MG63 (cell line): ENCODE measurements around the gene FAM149B1. TPM values are rescaled to one million over a fixed set of nuclear protein-coding genes. Genes with fewer than 3 reads are reported as not detected.
A peak's percentile ranks its signal among the peaks of the same experiment; 100 is the strongest.
"Not testable (repeated sequence)": the region's sequence is repeated elsewhere in the genome, so short reads cannot be mapped to it uniquely, and the experiment has no call there.

Experiments used
- DNase-seq: peaks from one replicate; pipeline ENCODE4 v3.0.0-alpha.2; 2020
- H3K27me3 ChIP-seq: fragments of 250-450 bp; sonication (Bioruptor Pico); 2 replicates; pipeline ENCODE4 v1.5.1; 2020; ENCODE audit warnings: mild to moderate bottlenecking, moderate library complexity
- H3K36me3 ChIP-seq: fragments of 250-450 bp; sonication (Bioruptor Pico); 2 replicates; pipeline ENCODE4 v1.5.1; 2020; ENCODE audit warnings: mild to moderate bottlenecking, moderate library complexity
- H3K4me3 ChIP-seq: fragments of 250-450 bp; sonication (Bioruptor Pico); 2 replicates; pipeline ENCODE4 v1.5.1; 2020; ENCODE audit warnings: mild to moderate bottlenecking, moderate library complexity
- H3K9me3 ChIP-seq: fragments of 250-450 bp; sonication (Bioruptor Pico); 2 replicates; pipeline ENCODE4 v1.5.1; 2020; ENCODE audit warnings: mild to moderate bottlenecking, moderate library complexity
- total RNA-seq: library from RNA; depleted of rRNA; stranded (reverse); fragments of >200 nt; shearing (Covaris generic); gene quantifications from 2 replicates; pipeline ENCODE4 v1.2.3, GENCODE V29; 2014; ENCODE audit warnings: low replicate concordance

FAM149B1 gene
- total RNA-seq, 1 experiment from 2014 or later: 5.6 TPM

- Histone ChIP-seq H3K4me3 (peak within 1 kb of the TSS; percentile 88), H3K36me3 (peaks cover 79% of the 10 kb centered on the region)
These were observed 79.0 kb downstream of the FAM149B1 start, which contains the start of gene DNAJC9 for GRCh38 chr10:73246646-73247508. DNAJC9 (minus strand) TSS chr10:73247255; CDS start chr10:73247189, 66 bp downstream.

GRCh38 chr10:73247509-73248258, 79.8 kb downstream of the FAM149B1 start:
- Histone ChIP-seq H3K27me3 (no peaks in the 10 kb centered on the region), H3K36me3 (peaks cover 75% of the 10 kb centered on the region), H3K4me3 (peak overlapping the region; percentile 88), H3K9me3 (no peaks in the 10 kb centered on the region)
- DNase-seq: peak; percentile 4

More at GRCh38 chr10:73246646-73247508, 79.0 kb downstream of the FAM149B1 start, which contains the start of gene DNAJC9:
- Histone ChIP-seq H3K27me3 (no peaks in the 10 kb centered on the region), H3K9me3 (no peaks in the 10 kb centered on the region)
- DNase-seq: peak; percentile 94

- Histone ChIP-seq H3K27me3 (no peaks in the 10 kb centered on the region), H3K36me3 (peaks cover 69% of the 10 kb centered on the region), H3K9me3 (no peaks in the 10 kb centered on the region), H3K4me3 (no peak overlapping the region)
- DNase-seq: no peak
These were observed 80.4 kb downstream of the FAM149B1 start for GRCh38 chr10:73248259-73248724.

- H3K9me3 ChIP-seq: no peaks in the 10 kb centered on the region
- H3K4me3 ChIP-seq: peak overlapping the region; percentile 87
- peak; percentile 2 for DNase-seq
- H3K36me3 ChIP-seq: peaks cover 45% of the 10 kb centered on the region
- H3K27me3 ChIP-seq: no peaks in the 10 kb centered on the region
These were observed 83.9 kb downstream of the FAM149B1 start for GRCh38 chr10:73251683-73252444.

- peak; percentile 96 for DNase-seq
- H3K27me3 ChIP-seq: no peaks in the 10 kb centered on the region
- H3K9me3 ChIP-seq: no peaks in the 10 kb centered on the region
- peaks cover 42% of the 10 kb centered on the region for H3K36me3 ChIP-seq
- H3K4me3 ChIP-seq: peak within 1 kb of the TSS; percentile 87
These were observed 84.7 kb downstream of the FAM149B1 start, which contains the start of gene MRPS16 for GRCh38 chr10:73252445-73253224. MRPS16 (minus strand) TSS chr10:73252644; CDS start chr10:73252482, 162 bp downstream.

GRCh38 chr10:73253225-73253555, 85.3 kb downstream of the FAM149B1 start:
- Histone ChIP-seq H3K27me3 (no peaks in the 10 kb centered on the region), H3K36me3 (peaks cover 41% of the 10 kb centered on the region), H3K9me3 (no peaks in the 10 kb centered on the region), H3K4me3 (peak overlapping the region; percentile 87)
- no peak for DNase-seq

- H3K4me3 ChIP-seq, H3K36me3 ChIP-seq, DNase-seq, H3K9me3 ChIP-seq, H3K27me3 ChIP-seq: not testable (repeated sequence)
These were observed 90.7 kb downstream of the FAM149B1 start for GRCh38 chr10:73258612-73259011.

- DNase-seq: no peak
- H3K9me3 ChIP-seq: peaks cover 3% of the 10 kb centered on the region; the same call in 1 of the 2 replicates
- no peaks in the 10 kb centered on the region for H3K27me3 ChIP-seq
These were observed 93.6 kb downstream of the FAM149B1 start for GRCh38 chr10:73261362-73261995.

GRCh38 chr10:73262105-73262730, 94.3 kb downstream of the FAM149B1 start:
- H3K27me3 ChIP-seq: no peaks in the 10 kb centered on the region
- H3K36me3 ChIP-seq: 0 out of 2 replicates have a peak, but pooled peaks cover 3% of the 10 kb centered on the region
- H3K4me3 ChIP-seq: no peak overlapping the region
- peak; percentile 69 for DNase-seq
- H3K9me3 ChIP-seq: peaks cover 3% of the 10 kb centered on the region; the same call in 1 of the 2 replicates

More at GRCh38 chr10:73261362-73261995, 93.6 kb downstream of the FAM149B1 start:
- Histone ChIP-seq H3K4me3 (no peak overlapping the region), H3K36me3 (0 out of 2 replicates have a peak, but pooled peaks cover 3% of the 10 kb centered on the region)

GRCh38 chr10:73262880-73263555, 95.1 kb downstream of the FAM149B1 start:
- Histone ChIP-seq H3K27me3 (no peaks in the 10 kb centered on the region), H3K4me3 (no peak overlapping the region), H3K36me3 (0 out of 2 replicates have a peak, but pooled peaks cover 3% of the 10 kb centered on the region), H3K9me3 (peaks cover 3% of the 10 kb centered on the region; the same call in 1 of the 2 replicates)
- DNase-seq: no peak

GRCh38 chr10:73263693-73264347, 95.9 kb downstream of the FAM149B1 start:
- Histone ChIP-seq H3K27me3 (no peaks in the 10 kb centered on the region), H3K4me3 (no peak overlapping the region), H3K9me3 (peaks cover 3% of the 10 kb centered on the region; the same call in 1 of the 2 replicates), H3K36me3 (0 out of 2 replicates have a peak, but pooled peaks cover 3% of the 10 kb centered on the region)
- no peak for DNase-seq

- H3K4me3 ChIP-seq: no peak overlapping the region
- DNase-seq: no peak
- no peaks in the 10 kb centered on the region for H3K27me3 ChIP-seq
- H3K36me3 ChIP-seq: 0 out of 2 replicates have a peak, but pooled peaks cover 3% of the 10 kb centered on the region
- peaks cover 3% of the 10 kb centered on the region; the same call in 1 of the 2 replicates for H3K9me3 ChIP-seq
These were observed 96.5 kb downstream of the FAM149B1 start for GRCh38 chr10:73264423-73264822.

GRCh38 chr10:73281097-73281496, 113.2 kb downstream of the FAM149B1 start:
- Histone ChIP-seq H3K9me3 (no peaks in the 10 kb centered on the region), H3K27me3 (no peaks in the 10 kb centered on the region), H3K36me3 (no peaks in the 10 kb centered on the region), H3K4me3 (no peak overlapping the region)
- no peak for DNase-seq

GRCh38 chr10:73287441-73287840, 119.5 kb downstream of the FAM149B1 start:
- Histone ChIP-seq H3K36me3 (no peaks in the 10 kb centered on the region; the same call in none of the 2 replicates), H3K9me3 (peaks cover 3% of the 10 kb centered on the region; the same call in 1 of the 2 replicates), H3K4me3 (no peak overlapping the region), H3K27me3 (no peaks in the 10 kb centered on the region)
- no peak for DNase-seq
